ENCODE measurements around the gene DPH1.

DNA sequence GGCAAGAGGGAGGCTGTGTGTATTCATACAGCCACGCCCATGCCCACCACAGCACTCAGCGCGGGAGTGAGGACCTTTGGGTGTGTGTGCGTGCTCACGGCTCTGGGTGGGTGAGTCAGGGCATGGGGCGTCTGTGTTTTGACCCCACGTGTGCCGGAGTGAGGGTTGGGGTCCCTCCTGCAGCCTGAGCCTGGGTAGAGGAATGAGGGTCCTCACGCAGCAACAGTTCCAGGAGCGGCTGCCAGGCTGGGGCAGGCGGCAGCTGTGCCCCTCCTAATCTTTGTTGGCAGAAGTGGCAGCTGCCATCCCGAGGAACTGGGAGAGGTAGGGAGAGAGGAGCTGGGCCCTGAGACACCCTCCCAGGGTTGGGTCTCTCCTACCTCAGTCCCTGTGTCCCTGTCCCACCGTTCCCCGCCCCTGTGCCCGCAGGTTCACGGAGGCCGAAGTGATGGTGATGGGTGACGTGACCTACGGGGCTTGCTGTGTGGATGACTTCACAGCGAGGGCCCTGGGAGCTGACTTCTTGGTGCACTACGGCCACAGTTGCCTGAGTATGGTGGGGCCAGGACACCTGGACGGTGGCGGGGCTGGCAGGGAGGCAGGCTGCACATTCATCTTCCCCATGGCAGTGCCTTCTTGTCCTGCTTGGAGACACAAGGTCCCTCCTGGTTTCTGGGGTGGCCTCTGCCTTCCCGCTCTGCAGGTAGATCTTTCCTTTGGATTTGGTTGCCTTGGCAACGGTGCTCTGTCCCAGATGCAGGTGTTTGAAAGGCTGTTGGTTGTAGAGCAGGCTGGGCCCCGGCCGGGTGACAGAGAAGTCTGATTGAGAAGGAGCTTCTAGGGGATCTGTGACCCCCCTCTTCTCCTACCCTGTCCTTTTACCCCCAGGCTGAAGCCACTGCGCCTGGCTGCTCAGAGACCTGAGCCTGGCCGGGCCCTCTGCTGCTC is 5.9 kb downstream of the DPH1 start:
- TF ChIP-seq, protein P1, sequence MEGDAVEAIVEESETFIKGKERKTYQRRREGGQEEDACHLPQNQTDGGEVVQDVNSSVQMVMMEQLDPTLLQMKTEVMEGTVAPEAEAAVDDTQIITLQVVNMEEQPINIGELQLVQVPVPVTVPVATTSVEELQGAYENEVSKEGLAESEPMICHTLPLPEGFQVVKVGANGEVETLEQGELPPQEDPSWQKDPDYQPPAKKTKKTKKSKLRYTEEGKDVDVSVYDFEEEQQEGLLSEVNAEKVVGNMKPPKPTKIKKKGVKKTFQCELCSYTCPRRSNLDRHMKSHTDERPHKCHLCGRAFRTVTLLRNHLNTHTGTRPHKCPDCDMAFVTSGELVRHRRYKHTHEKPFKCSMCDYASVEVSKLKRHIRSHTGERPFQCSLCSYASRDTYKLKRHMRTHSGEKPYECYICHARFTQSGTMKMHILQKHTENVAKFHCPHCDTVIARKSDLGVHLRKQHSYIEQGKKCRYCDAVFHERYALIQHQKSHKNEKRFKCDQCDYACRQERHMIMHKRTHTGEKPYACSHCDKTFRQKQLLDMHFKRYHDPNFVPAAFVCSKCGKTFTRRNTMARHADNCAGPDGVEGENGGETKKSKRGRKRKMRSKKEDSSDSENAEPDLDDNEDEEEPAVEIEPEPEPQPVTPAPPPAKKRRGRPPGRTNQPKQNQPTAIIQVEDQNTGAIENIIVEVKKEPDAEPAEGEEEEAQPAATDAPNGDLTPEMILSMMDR (IDR thresholded peaks at IDR 0.05) = no peak
- TF ChIP-seq POLR2AphosphoS5 (IDR thresholded peaks at IDR 0.05) = no peak
